Testis (tissue), 3 donors: ENCODE data around the gene MTCL1. TPM values are rescaled to one million over a fixed set of nuclear protein-coding genes. Genes with fewer than 3 reads are reported as not detected.
A peak's percentile ranks its signal among the peaks of the same experiment; 100 is the strongest.

ENCODE experiments used
- DNase-seq: peaks from one replicate; pipeline ENCODE4 v3.0.0-alpha.2; 2019
- H3K27ac ChIP-seq, 2 donors: fragments of 200-600 bp; sonication (generic); one replicate each; pipeline ENCODE4 v1.5.1; 2019
- H3K27me3 ChIP-seq: fragments of 200-600 bp; sonication (generic); one replicate; pipeline ENCODE4 v1.5.1; 2019
- H3K36me3 ChIP-seq: fragments of 200-600 bp; sonication (generic); one replicate; pipeline ENCODE4 v1.5.1; 2017; ENCODE audit warnings: low read depth; ENCODE audit errors: missing control alignments
- H3K4me1 ChIP-seq: fragments of 200-600 bp; sonication (generic); one replicate; pipeline ENCODE4 v1.5.1; 2019
- H3K4me3 ChIP-seq, 2 donors: fragments of 200-600 bp; sonication (generic); one replicate each; pipeline ENCODE4 v1.5.1; 2017 to 2019
- H3K9me3 ChIP-seq: fragments of 200-600 bp; sonication (generic); one replicate; pipeline ENCODE4 v1.5.1; 2017
- POLR2A ChIP-seq: fragments of 450-650 bp; IDR thresholded peaks from one replicate; pipeline ENCODE4 v1.6.1; 2017; ENCODE audit warnings: antibody characterized with exemption, mild to moderate bottlenecking, moderate library complexity
- WGBS, 2 donors: methylation state at CpG; one replicate each; pipeline ENCODE4 v1.1.5; 2018; 5-methylcytosine and 5-hydroxymethylcytosine counted together
- intact Hi-C: fragments of 100-400 bp; cut with DNase I; formaldehyde crosslinking; loops from one replicate; pipeline ENCODE4 v1.15.1; 2023; ENCODE audit warnings: low total_unique reads
- polyA plus RNA-seq: library from polyadenylated mRNA; stranded (reverse); fragments of 350-450 nt; fragmentation: Illumina TruSeq; extraction: RNeasy Lipid Tissue Mini Kit (QIAGEN cat#74804); gene quantifications from one replicate; pipeline ENCODE4 v1.2.3, GENCODE V29; 2014; ENCODE audit warnings: low read depth, low replicate concordance; ENCODE audit not compliant: insufficient read depth
- total RNA-seq, 2 donors: library from RNA; depleted of rRNA; stranded (reverse); fragments of >200 nt; gene quantifications; one replicate each; pipeline ENCODE4 v1.2.3, GENCODE V29; 2016
- TF ChIP-seq, protein P1 (sequence below), 3 experiments: fragments of 450-650 bp in 2 of 3; fragments of 200-600 bp in 1 of 3; sonication (generic) in 1 of 3; IDR thresholded peaks; one replicate each; pipeline ENCODE4 v1.5.1; 2016 to 2019; ENCODE audit warnings: antibody characterized with exemption in 3 of 3, mild to moderate bottlenecking in 2 of 3, moderate library complexity in 1 of 3

The MTCL1 gene
- total and polyA plus RNA-seq, 3 donors from 2014 or later, result 27.5 to 139 (median 95.8) TPM

DNA sequence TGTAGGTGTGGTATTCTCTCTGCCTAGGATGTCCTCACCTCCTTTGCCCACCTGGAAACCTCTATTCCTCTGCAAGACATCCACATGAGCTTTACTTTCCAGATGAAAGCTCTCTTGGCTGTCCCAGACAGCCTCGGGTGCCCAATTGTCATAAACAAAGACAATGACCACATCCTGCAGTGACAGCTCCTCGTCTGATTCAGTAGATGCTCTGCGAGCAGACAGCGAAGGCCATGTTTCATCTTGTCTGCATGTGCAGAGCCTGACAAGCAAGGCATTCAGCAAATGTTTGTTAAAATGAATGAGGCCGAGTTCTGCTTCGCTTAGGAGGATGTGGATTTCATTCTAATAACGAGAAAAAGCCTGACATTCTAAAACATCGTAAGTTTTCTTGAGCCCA, 150.9 kb downstream of the MTCL1 start:
- DNase-seq, result no peak
- intact Hi-C loops, result no loop called here
- no peak overlapping the region for H3K27ac ChIP-seq

GRCh38 chr18:8856769-8857393, 151.5 kb downstream of the MTCL1 start:
- H3K4me3 ChIP-seq, result peak overlapping the region; percentile 32 to 49
- intact Hi-C loops, result no loop called here
- TF ChIP-seq, protein P1, sequence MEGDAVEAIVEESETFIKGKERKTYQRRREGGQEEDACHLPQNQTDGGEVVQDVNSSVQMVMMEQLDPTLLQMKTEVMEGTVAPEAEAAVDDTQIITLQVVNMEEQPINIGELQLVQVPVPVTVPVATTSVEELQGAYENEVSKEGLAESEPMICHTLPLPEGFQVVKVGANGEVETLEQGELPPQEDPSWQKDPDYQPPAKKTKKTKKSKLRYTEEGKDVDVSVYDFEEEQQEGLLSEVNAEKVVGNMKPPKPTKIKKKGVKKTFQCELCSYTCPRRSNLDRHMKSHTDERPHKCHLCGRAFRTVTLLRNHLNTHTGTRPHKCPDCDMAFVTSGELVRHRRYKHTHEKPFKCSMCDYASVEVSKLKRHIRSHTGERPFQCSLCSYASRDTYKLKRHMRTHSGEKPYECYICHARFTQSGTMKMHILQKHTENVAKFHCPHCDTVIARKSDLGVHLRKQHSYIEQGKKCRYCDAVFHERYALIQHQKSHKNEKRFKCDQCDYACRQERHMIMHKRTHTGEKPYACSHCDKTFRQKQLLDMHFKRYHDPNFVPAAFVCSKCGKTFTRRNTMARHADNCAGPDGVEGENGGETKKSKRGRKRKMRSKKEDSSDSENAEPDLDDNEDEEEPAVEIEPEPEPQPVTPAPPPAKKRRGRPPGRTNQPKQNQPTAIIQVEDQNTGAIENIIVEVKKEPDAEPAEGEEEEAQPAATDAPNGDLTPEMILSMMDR (IDR thresholded peaks at IDR 0.05), result no peak
- TF ChIP-seq POLR2A, result no peak
- H3K4me1 ChIP-seq, result no peaks in the 10 kb centered on the region
- DNase-seq, result peak; percentile 43
- no peaks in the 10 kb centered on the region for H3K36me3 ChIP-seq
- H3K27me3 ChIP-seq, result no peaks in the 10 kb centered on the region
- WGBS, 2 donors, result 66 to 70% methylated on average over 16 to 34 of the region's 34 CpGs
- H3K9me3 ChIP-seq, result no peaks in the 10 kb centered on the region
- H3K27ac ChIP-seq, result no peak overlapping the region

More for the DNA sequence above, 150.9 kb downstream of the MTCL1 start:
- Histone ChIP-seq H3K27me3 (no peaks in the 10 kb centered on the region), H3K9me3 (no peaks in the 10 kb centered on the region), H3K4me1 (no peaks in the 10 kb centered on the region), H3K36me3 (no peaks in the 10 kb centered on the region), H3K4me3 (peak overlapping the region; percentile 32 to 49)
- 68 to 82% methylated on average over 8 of the region's 8 CpGs for WGBS, 2 donors
- TF ChIP-seq, protein P1 (IDR thresholded peaks at IDR 0.05), result no peak

DNA sequence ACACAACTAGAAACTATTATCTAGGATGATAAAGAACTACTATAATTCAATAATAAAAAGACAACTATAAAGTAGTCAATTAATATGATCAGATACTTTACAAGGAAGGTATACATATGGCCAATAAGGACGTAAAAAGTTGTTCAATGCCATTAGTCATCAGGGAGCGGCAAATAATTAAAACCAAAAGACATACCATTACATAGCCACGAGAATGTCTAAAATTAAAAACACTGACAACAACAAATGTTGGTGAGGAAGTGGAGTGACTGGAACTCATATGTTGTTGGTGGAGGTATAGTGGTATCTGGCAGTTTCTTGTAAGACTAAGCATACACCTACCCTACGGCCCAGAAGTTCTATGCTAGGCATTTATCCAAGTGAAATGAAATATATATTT, 152.4 kb downstream of the MTCL1 start:
- Histone ChIP-seq H3K27ac (no peak overlapping the region), H3K4me1 (no peaks in the 10 kb centered on the region), H3K9me3 (no peaks in the 10 kb centered on the region), H3K27me3 (no peaks in the 10 kb centered on the region), H3K4me3 (no peak overlapping the region), H3K36me3 (no peaks in the 10 kb centered on the region)
- TF ChIP-seq POLR2A, result no peak
- TF ChIP-seq, protein P1 (IDR thresholded peaks at IDR 0.05), result no peak
- WGBS, 2 donors, result 91 to 95% methylated on average over 4 of the region's 4 CpGs
- DNase-seq, result no peak
- intact Hi-C loops, result no loop called here

- no peaks in the 10 kb centered on the region for H3K4me1 ChIP-seq
- 50 to 70% methylated on average over 1 of the region's 1 CpG for WGBS, 2 donors
- no peak overlapping the region for H3K27ac ChIP-seq
- TF ChIP-seq, protein P1 (IDR thresholded peaks at IDR 0.05), result no peak
- TF ChIP-seq POLR2A, result no peak
- no peak for DNase-seq
- no peaks in the 10 kb centered on the region for H3K36me3 ChIP-seq
- H3K9me3 ChIP-seq, result no peaks in the 10 kb centered on the region
- intact Hi-C loops, result no loop called here
- H3K4me3 ChIP-seq, result no peak overlapping the region
- H3K27me3 ChIP-seq, result no peaks in the 10 kb centered on the region
These were observed 153.6 kb downstream of the MTCL1 start for GRCh38 chr18:8858888-8859511.
